Activated CD8-positive, alpha-beta T cell treated with anti-CD3 and anti-CD28 coated beads for 36 hours (primary cell): ENCODE measurements around the gene TCF12. TPM values are rescaled to one million over a fixed set of nuclear protein-coding genes. Genes with fewer than 3 reads are reported as not detected.

Experiments
- ATAC-seq: fragments of 200-7000 bp; cut with Tn5 transposase; one replicate; pipeline ENCODE4 v1.10.0; 2021; ENCODE audit warnings: mild to moderate bottlenecking, moderate library complexity
- CTCF ChIA-PET: fragments of 350-600 bp; sonication (Branson Sonifier 250); formaldehyde crosslinking; loops from one replicate; lab custom pipeline; 2021; ENCODE audit warnings: antibody characterized with exemption; lab: Charles Lee
- POLR2A ChIA-PET: fragments of 350-600 bp; sonication (Branson Sonifier 250); formaldehyde crosslinking; loops from one replicate; lab custom pipeline; 2021; ENCODE audit warnings: antibody characterized with exemption; lab: Charles Lee
- DNase-seq: peaks from one replicate; pipeline ENCODE4 v3.0.0-alpha.2; 2020
- H3K27ac Mint-ChIP-seq: one replicate; pipeline ENCODE4 v1.8.0; 2021; ENCODE audit warnings: mild to moderate bottlenecking, mixed read lengths
- H3K27me3 Mint-ChIP-seq: one replicate; pipeline ENCODE4 v1.8.0; 2021; ENCODE audit warnings: mixed read lengths
- H3K36me3 Mint-ChIP-seq: one replicate; pipeline ENCODE4 v1.8.0; 2021; ENCODE audit warnings: low read depth, mixed read lengths
- H3K4me1 Mint-ChIP-seq: one replicate; pipeline ENCODE4 v1.8.0; 2021; ENCODE audit warnings: low read depth, mixed read lengths
- H3K4me3 Mint-ChIP-seq: one replicate; pipeline ENCODE4 v1.8.0; 2021; ENCODE audit warnings: mild to moderate bottlenecking, moderate library complexity, mixed read lengths
- H3K9me3 Mint-ChIP-seq: one replicate; pipeline ENCODE4 v1.8.0; 2021; ENCODE audit warnings: mixed read lengths
- CTCF ChIP-seq: fragments of 200-600 bp; IDR thresholded peaks from one replicate; pipeline ENCODE4 v1.8.0; 2022; ENCODE audit warnings: antibody characterized with exemption, mild to moderate bottlenecking
- intact Hi-C: fragments of 100-400 bp; cut with micrococcal nuclease; formaldehyde crosslinking; loops from one replicate; pipeline ENCODE4 v1.10.0; 2022
- total RNA-seq, 2 experiments: library from RNA; stranded (reverse); gene quantifications; one replicate each; pipeline ENCODE4 v1.2.3, GENCODE V29; 2021

Gene TCF12
- total RNA-seq, 2 experiments from 2014 or later = 60.5 to 67.4 TPM

DNA sequence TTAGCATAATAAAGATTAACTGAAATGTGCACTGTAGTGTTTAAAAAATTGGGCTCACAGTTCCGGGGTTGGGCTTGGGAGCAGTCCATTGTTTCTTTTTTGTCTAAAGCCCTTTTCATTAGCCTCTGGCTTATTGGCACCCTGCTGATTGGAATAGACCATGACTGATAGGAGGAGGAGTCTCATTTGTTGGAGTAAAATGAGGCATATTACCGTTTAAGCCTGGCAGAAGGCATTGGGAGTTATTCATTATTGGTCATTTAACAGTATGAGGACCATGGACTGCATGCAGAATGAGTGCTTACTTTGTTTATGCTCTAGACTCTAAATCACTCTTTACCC is 318.8 kb downstream of the TCF12 start:
- CTCF ChIA-PET = no interaction called here
- no peaks in the 10 kb centered on the region for H3K27me3 Mint-ChIP-seq
- H3K36me3 Mint-ChIP-seq = peaks cover 28% of the 10 kb centered on the region
- no peaks in the 10 kb centered on the region for H3K4me1 Mint-ChIP-seq
- intact Hi-C loops = no loop called here
- TF ChIP-seq CTCF = no peak
- DNase-seq = no peak
- no peak overlapping the region for H3K27ac Mint-ChIP-seq
- POLR2A ChIA-PET = no interaction called here
- H3K9me3 Mint-ChIP-seq = no peaks in the 10 kb centered on the region
- no peak overlapping the region for H3K4me3 Mint-ChIP-seq
- no peak for ATAC-seq

- DNase-seq = no peak
- Mint-ChIP-seq H3K27me3 (no peaks in the 10 kb centered on the region), H3K4me1 (no peaks in the 10 kb centered on the region), H3K4me3 (no peak overlapping the region), H3K36me3 (peaks cover 27% of the 10 kb centered on the region), H3K27ac (no peak overlapping the region), H3K9me3 (no peaks in the 10 kb centered on the region)
- CTCF ChIA-PET = interaction anchor here (1.3 kb wide), 1 partner anchor 24 kb away, joined by 3 read pairs; no protein-coding TSS in a partner anchor
- intact Hi-C loops = no loop called here
- POLR2A ChIA-PET = no interaction called here
- no peak for TF ChIP-seq CTCF
- ATAC-seq = no peak
Observed at GRCh38 chr15:57237676-57238075, 319.2 kb downstream of the TCF12 start.

- Mint-ChIP-seq H3K27me3 (no peaks in the 10 kb centered on the region), H3K4me3 (no peak overlapping the region), H3K4me1 (no peaks in the 10 kb centered on the region), H3K9me3 (no peaks in the 10 kb centered on the region), H3K36me3 (peaks cover 23% of the 10 kb centered on the region), H3K27ac (no peak overlapping the region)
- ChIA-PET CTCF (no interaction called here), POLR2A (interaction anchor here (0.6 to 0.7 kb wide), 2 partner anchors 41 to 72 kb away, joined by 3 read pairs; no protein-coding TSS in a partner anchor)
- no peak for DNase-seq
- no peak for ATAC-seq
- TF ChIP-seq CTCF = no peak
- intact Hi-C loops = no loop called here
Observed at GRCh38 chr15:57245130-57245529, 326.7 kb downstream of the TCF12 start.

GRCh38 chr15:57245714-57246113 is 327.3 kb downstream of the TCF12 start:
- no peak overlapping the region for H3K27ac Mint-ChIP-seq
- no peaks in the 10 kb centered on the region for H3K4me1 Mint-ChIP-seq
- intact Hi-C loops = no loop called here
- H3K4me3 Mint-ChIP-seq = no peak overlapping the region
- no peaks in the 10 kb centered on the region for H3K9me3 Mint-ChIP-seq
- DNase-seq = no peak
- ChIA-PET POLR2A (interaction anchor here (0.7 to 0.8 kb wide), 2 partner anchors 72 to 182 kb away, joined by 3 read pairs; no protein-coding TSS in a partner anchor), CTCF (no interaction called here)
- no peaks in the 10 kb centered on the region for H3K27me3 Mint-ChIP-seq
- no peak for ATAC-seq
- peaks cover 20% of the 10 kb centered on the region for H3K36me3 Mint-ChIP-seq
- no peak for TF ChIP-seq CTCF

DNA sequence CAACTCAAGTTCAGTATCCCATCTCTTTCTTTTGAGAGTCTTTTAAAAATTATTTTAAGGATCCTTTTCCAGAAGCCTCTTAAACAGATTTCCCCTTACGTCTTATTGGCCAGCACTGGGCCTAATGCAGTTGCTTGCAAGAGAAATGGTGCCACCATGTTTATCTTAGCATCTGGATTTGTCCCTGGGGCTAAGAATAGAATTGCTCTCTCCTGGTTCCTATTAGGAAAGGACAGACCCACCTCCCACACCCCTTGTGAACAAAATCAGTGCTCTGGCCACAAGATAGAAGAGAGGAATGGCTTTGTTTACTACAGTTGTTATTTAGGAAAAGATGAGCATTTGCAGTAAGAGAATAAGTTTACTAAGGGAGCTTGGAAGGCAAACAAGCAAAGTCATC is 329.6 kb downstream of the TCF12 start:
- no peaks in the 10 kb centered on the region for H3K4me1 Mint-ChIP-seq
- no peak for TF ChIP-seq CTCF
- no peaks in the 10 kb centered on the region for H3K27me3 Mint-ChIP-seq
- ChIA-PET CTCF (no interaction called here), POLR2A (no interaction called here)
- ATAC-seq = no peak
- intact Hi-C loops = no loop called here
- no peak for DNase-seq
- no peak overlapping the region for H3K4me3 Mint-ChIP-seq
- H3K9me3 Mint-ChIP-seq = no peaks in the 10 kb centered on the region
- H3K36me3 Mint-ChIP-seq = peaks cover 22% of the 10 kb centered on the region
- H3K27ac Mint-ChIP-seq = no peak overlapping the region
